IMR-90 (cell line): Measurements from ENCODE around the gene PAK4. TPM values are rescaled to one million over a fixed set of nuclear protein-coding genes. Genes with fewer than 3 reads are reported as not detected.

Experiments
- ATAC-seq: fragments of 200-7000 bp; cut with Tn5 transposase; 2 replicates; pipeline ENCODE4 v1.9.1; 2020; ENCODE audit warnings: low read depth, mild to moderate bottlenecking, moderate library complexity
- BruUV-seq: library from RNA; stranded (reverse); fragments of 400-500 nt; replicated peaks from 2 replicates; lab custom pipeline; 2021; lab: Mats Ljungman, UMichigan
- CTCF ChIA-PET: fragments of 300-600 bp; formaldehyde crosslinking; extraction: SDS; loops from one replicate; lab custom pipeline; 2021; ENCODE audit warnings: antibody characterized with exemption; lab: Yijun Ruan, JAX
- POLR2A ChIA-PET: fragments of 300-600 bp; sonication (Branson Sonifier 250); formaldehyde crosslinking; loops from one replicate; lab custom pipeline; 2022; ENCODE audit warnings: antibody characterized with exemption; ENCODE audit not compliant: unreplicated experiment; lab: Charles Lee
- DNase-seq: peaks from one replicate; pipeline ENCODE4 v3.0.0; 2013
- H2AFZ ChIP-seq: replicated peaks from 2 replicates; pipeline ENCODE3; 2013; ENCODE audit warnings: low read length, mild to moderate bottlenecking; ENCODE audit not compliant: poor library complexity
- H2AK5ac ChIP-seq: 2 replicates; pipeline ENCODE4 v1.6.1; 2013; ENCODE audit warnings: low read depth, low read length, inconsistent platforms
- H2AK9ac ChIP-seq: replicated peaks from 2 replicates; pipeline ENCODE3; 2013; ENCODE audit warnings: mild to moderate bottlenecking, low read depth, low read length, moderate library complexity; ENCODE audit not compliant: poor library complexity
- H2BK120ac ChIP-seq: 2 replicates; pipeline ENCODE4 v1.6.1; 2013; ENCODE audit warnings: low read depth, low read length, inconsistent platforms
- H2BK15ac ChIP-seq: 3 replicates; pipeline ENCODE4 v1.6.1; 2013; ENCODE audit warnings: low read depth, low read length, inconsistent platforms
- H2BK20ac ChIP-seq: 2 replicates; pipeline ENCODE4 v1.6.1; 2013; ENCODE audit warnings: low read depth, mild to moderate bottlenecking, inconsistent platforms, low read length, moderate library complexity
- H2BK5ac ChIP-seq: 2 replicates; pipeline ENCODE4 v1.6.1; 2013; ENCODE audit warnings: mild to moderate bottlenecking, low read depth, low read length, inconsistent platforms; ENCODE audit not compliant: poor library complexity, severe bottlenecking
- H3K14ac ChIP-seq: replicated peaks from 2 replicates; pipeline ENCODE4 v1.6.1; 2013; ENCODE audit warnings: low read depth, low read length, inconsistent platforms
- H3K18ac ChIP-seq: 2 replicates; pipeline ENCODE4 v1.6.1; 2013; ENCODE audit warnings: low read depth, low read length, control low read depth
- H3K23ac ChIP-seq: 2 replicates; pipeline ENCODE4 v1.6.1; 2013; ENCODE audit warnings: low read depth, low read length, inconsistent platforms
- H3K27ac ChIP-seq: 2 replicates; pipeline ENCODE4 v1.5.1; 2013; ENCODE audit warnings: mild to moderate bottlenecking, control low read depth, low read length; ENCODE audit not compliant: insufficient read depth
- H3K27me3 ChIP-seq: 2 replicates; pipeline ENCODE4 v1.6.1; 2013; ENCODE audit warnings: low read length; ENCODE audit not compliant: control insufficient read depth, insufficient read depth
- H3K36me3 ChIP-seq: 2 replicates; pipeline ENCODE4 v1.6.1; 2013; ENCODE audit warnings: low read length, mixed read lengths; ENCODE audit not compliant: control insufficient read depth, insufficient read depth
- H3K4ac ChIP-seq: 2 replicates; pipeline ENCODE4 v1.6.1; 2013; ENCODE audit warnings: low read depth, low read length, inconsistent platforms
- H3K4me1 ChIP-seq: 2 replicates; pipeline ENCODE4 v1.6.1; 2013; ENCODE audit warnings: low read length, mixed read lengths; ENCODE audit not compliant: control insufficient read depth, insufficient read depth
- H3K4me2 ChIP-seq: 2 replicates; pipeline ENCODE4 v1.6.1; 2013; ENCODE audit warnings: low read depth, mild to moderate bottlenecking, control low read depth, low read length, moderate library complexity
- H3K4me3 ChIP-seq: 2 replicates; pipeline ENCODE4 v1.5.1; 2013; ENCODE audit warnings: low read depth, mild to moderate bottlenecking, control low read depth, low read length, moderate library complexity; ENCODE audit not compliant: insufficient read depth
- H3K56ac ChIP-seq: 2 replicates; pipeline ENCODE4 v1.6.1; 2013; ENCODE audit warnings: low read length, inconsistent platforms; ENCODE audit not compliant: insufficient read depth; ENCODE audit errors: extremely low read depth
- H3K79me1 ChIP-seq, 2 experiments: 2 replicates each; pipeline ENCODE4 v1.6.1; 2013; ENCODE audit warnings: low read length in 2 of 2, inconsistent platforms in 1 of 2, low read depth in 1 of 2
- H3K9ac ChIP-seq: 2 replicates; pipeline ENCODE4 v1.6.1; 2013; ENCODE audit warnings: low read depth, low read length, control low read depth
- H3K9me1 ChIP-seq: 2 replicates; pipeline ENCODE4 v1.6.1; 2013; ENCODE audit warnings: low read length, inconsistent platforms; ENCODE audit not compliant: insufficient read depth
- H3K9me3 ChIP-seq: 2 replicates; pipeline ENCODE4 v1.6.1; 2013; ENCODE audit warnings: low read length; ENCODE audit not compliant: control insufficient read depth, insufficient read depth
- H4K20me1 ChIP-seq: 2 replicates; pipeline ENCODE4 v1.6.1; 2013; ENCODE audit warnings: low read length, inconsistent platforms; ENCODE audit not compliant: insufficient read depth
- H4K5ac ChIP-seq: 2 replicates; pipeline ENCODE4 v1.6.1; 2013; ENCODE audit warnings: mild to moderate bottlenecking, low read depth, low read length, control low read depth
- H4K8ac ChIP-seq, 2 experiments: 2 replicates each; pipeline ENCODE4 v1.6.1; 2013; ENCODE audit warnings: low read depth in 2 of 2, low read length in 2 of 2, control low read depth in 1 of 2, inconsistent platforms in 1 of 2
- H4K91ac ChIP-seq: 2 replicates; pipeline ENCODE4 v1.6.1; 2013; ENCODE audit warnings: low read depth, low read length, inconsistent platforms; ENCODE audit not compliant: insufficient read depth
- CEBPB ChIP-seq: IDR thresholded peaks from 2 replicates; pipeline ENCODE4 v1.6.1; 2012; ENCODE audit warnings: low read depth, low read length, improper control_type of control experiment
- CTCF ChIP-seq: conservative IDR thresholded peaks from 2 replicates; pipeline ENCODE4 v1.5.1; 2012; ENCODE audit warnings: mild to moderate bottlenecking, low read depth, low read length, improper control_type of control experiment
- RCOR1 ChIP-seq: IDR thresholded peaks from 2 replicates; pipeline ENCODE4 v1.6.1; 2012; ENCODE audit warnings: mild to moderate bottlenecking, low read length, improper control_type of control experiment; ENCODE audit not compliant: insufficient replicate concordance
- SMC3 ChIP-seq: fragments of 150-350 bp; IDR thresholded peaks from 2 replicates; pipeline ENCODE4 v1.6.1; 2016; ENCODE audit warnings: low read depth, mild to moderate bottlenecking, antibody characterized with exemption, low read length, moderate library complexity
- WGBS, 2 experiments: methylation state at CpG; one replicate each; pipeline versions ENCODE4 v1.1.5 to v1.1.7; 2013; ENCODE audit warnings: missing lambda C conversion rate in 2 of 2; ENCODE audit not compliant: insufficient read length in 1 of 2; ENCODE audit errors: extremely low coverage in 2 of 2; 5-methylcytosine and 5-hydroxymethylcytosine counted together
- dilution Hi-C: fragments of 300-500 bp; cut with HindIII; formaldehyde crosslinking; loops from one replicate; pipeline ENCODE4 v1.14.3; 2018; ENCODE audit warnings: low sequenced_read_pairs; ENCODE audit not compliant: unreplicated experiment
- in situ Hi-C: fragments of 300-500 bp; cut with MboI; formaldehyde crosslinking; loops from 3 replicates; pipeline ENCODE4 v1.14.3; 2019; ENCODE audit warnings: low sequenced_read_pairs, inconsistent platforms, mixed read lengths
- intact Hi-C: fragments of 100-400 bp; cut with micrococcal nuclease; formaldehyde crosslinking; loops from 2 replicates; pipeline ENCODE4 v1.10.0; 2022
- polyA plus RNA-seq, 3 experiments: library from polyadenylated mRNA; depleted of rRNA; stranded (reverse); fragments of >200 nt; gene quantifications; 2 replicates each; pipeline ENCODE4 v1.2.3, GENCODE V29; 2012; ENCODE audit warnings: low replicate concordance in 1 of 3
- total RNA-seq: library from RNA; depleted of rRNA; stranded (reverse); fragments of >200 nt; gene quantifications from 2 replicates; pipeline ENCODE4 v1.2.3, GENCODE V29; 2012

PAK4 gene
- total and polyA plus RNA-seq, 2 of the 4 experiments (the other 2 are of a cell fraction) = 2.0 to 27.2 TPM

- Histone ChIP-seq H3K4ac (no peak overlapping the region), H2BK5ac (no peak overlapping the region), H3K9ac (no peak overlapping the region), H3K79me1 (no peaks in the 10 kb centered on the region), H3K14ac (no peak overlapping the region), H2AFZ (no peak overlapping the region), H3K36me3 (no peaks in the 10 kb centered on the region), H3K9me3 (no peaks in the 10 kb centered on the region), H2BK15ac (no peak overlapping the region), H3K18ac (no peak overlapping the region), H2BK20ac (no peak overlapping the region), H3K9me1 (no peaks in the 10 kb centered on the region), H4K20me1 (no peaks in the 10 kb centered on the region), H4K91ac (no peak overlapping the region), H3K4me1 (no peaks in the 10 kb centered on the region; the same call in 1 of the 2 replicates), H3K23ac (no peak overlapping the region), H2AK9ac (no peak overlapping the region), H3K56ac (no peak overlapping the region), H2AK5ac (no peak overlapping the region), H3K27ac (no peak overlapping the region), H3K4me2 (no peak overlapping the region), H2BK120ac (no peak overlapping the region), H3K4me3 (no peak overlapping the region), H3K27me3 (peaks cover 43% of the 10 kb centered on the region), H4K8ac (no peak overlapping the region), H4K5ac (no peak overlapping the region)
- TF ChIP-seq RCOR1 (no peak), CTCF (no peak), SMC3 (no peak), CEBPB (no peak)
- ATAC-seq (no peak), DNase-seq (no peak)
- BruUV-seq = no TSS peak
- CTCF ChIA-PET = no interaction called here
- dilution Hi-C loops (no loop called here), intact Hi-C loops (no loop called here), in situ Hi-C loops (loop anchor here (25.0 kb wide), 1 partner anchor 741 kb away; no protein-coding TSS in a partner anchor)
- POLR2A ChIA-PET = no interaction called here
- 67% methylated on average over 1 of the region's 1 CpG; no CpG with 5 or more reads in 1 of the 2 experiments for WGBS, 2 experiments
Measured at GRCh38 chr19:39202998-39203355, 77.4 kb downstream of the PAK4 start.
